DND-41 (cell line): ENCODE measurements around the gene GTF2F2.

Experiments
- ATAC-seq: fragments of 200-7000 bp; cut with Tn5 transposase; 3 replicates; pipeline ENCODE4 v1.9.1; 2021; ENCODE audit warnings: low read depth; ENCODE audit not compliant: insufficient read depth
- DNase-seq: peaks from one replicate; pipeline ENCODE4 v3.0.0-alpha.2; 2020
- H2AFZ ChIP-seq: 2 replicates; pipeline ENCODE4 v1.6.0; 2012; ENCODE audit warnings: low read depth, low read length
- H3K27ac ChIP-seq: 2 replicates; pipeline ENCODE4 v1.5.1; 2012; ENCODE audit warnings: low read length, inconsistent platforms
- H3K27me3 ChIP-seq: fragments of 200-600 bp; sonication (generic); 2 replicates; pipeline ENCODE4 v1.6.0; 2012; ENCODE audit warnings: low read length, mild to moderate bottlenecking, inconsistent platforms; ENCODE audit not compliant: insufficient read depth, poor library complexity
- H3K36me3 ChIP-seq: 2 replicates; pipeline ENCODE4 v1.5.1; 2012; ENCODE audit warnings: low read length, inconsistent platforms; ENCODE audit not compliant: insufficient read depth
- H3K4me1 ChIP-seq: 2 replicates; pipeline ENCODE4 v1.5.1; 2012; ENCODE audit warnings: mild to moderate bottlenecking, low read length; ENCODE audit not compliant: insufficient read depth
- H3K4me2 ChIP-seq: 2 replicates; pipeline ENCODE4 v1.6.0; 2012; ENCODE audit warnings: mild to moderate bottlenecking, moderate library complexity, low read length, inconsistent platforms; ENCODE audit not compliant: insufficient read depth
- H3K4me3 ChIP-seq, 2 experiments: fragments of 200-600 bp in 1 of 2; shearing (Covaris generic) in 1 of 2; 2 replicates each; pipeline ENCODE4 v1.5.1; 2012 to 2016; ENCODE audit warnings: inconsistent platforms in 2 of 2, low read length in 2 of 2, mild to moderate bottlenecking in 2 of 2, low read depth in 1 of 2, moderate library complexity in 1 of 2
- H3K79me2 ChIP-seq: 2 replicates; pipeline ENCODE4 v1.6.0; 2012; ENCODE audit warnings: low read length, inconsistent platforms; ENCODE audit not compliant: insufficient read depth
- H3K9ac ChIP-seq: 2 replicates; pipeline ENCODE4 v1.6.0; 2012; ENCODE audit warnings: low read depth, mild to moderate bottlenecking, inconsistent platforms, low read length, moderate library complexity
- H3K9me3 ChIP-seq: 2 replicates; pipeline ENCODE4 v1.5.1; 2012; ENCODE audit warnings: low read length, moderate library complexity, mild to moderate bottlenecking, inconsistent platforms; ENCODE audit not compliant: insufficient read depth, severe bottlenecking
- H4K20me1 ChIP-seq: 2 replicates; pipeline ENCODE4 v1.6.0; 2012; ENCODE audit warnings: low read length; ENCODE audit not compliant: insufficient read depth
- CTCF ChIP-seq: IDR thresholded peaks from 2 replicates; pipeline ENCODE4 v1.5.1; 2012; ENCODE audit warnings: borderline replicate concordance, low read length, moderate library complexity, mild to moderate bottlenecking; ENCODE audit not compliant: poor library complexity, severe bottlenecking; ENCODE audit errors: extremely low read depth
- EZH2 ChIP-seq: IDR thresholded peaks from 3 replicates; pipeline ENCODE4 v1.6.1; 2012; ENCODE audit warnings: borderline replicate concordance, low read depth, mild to moderate bottlenecking, moderate library complexity, low read length, inconsistent platforms; ENCODE audit not compliant: severe bottlenecking

GTF2F2 gene

GRCh38 chr13:45226024-45226423 is 105.7 kb downstream of the GTF2F2 start:
- TF ChIP-seq CTCF (no peak), EZH2 (no peak)
- Histone ChIP-seq H3K79me2 (no peaks in the 10 kb centered on the region), H3K36me3 (no peaks in the 10 kb centered on the region), H4K20me1 (no peaks in the 10 kb centered on the region), H3K9ac (no peak overlapping the region), H3K9me3 (no peaks in the 10 kb centered on the region), H3K4me2 (no peak overlapping the region), H3K27me3 (no peaks in the 10 kb centered on the region), H3K4me1 (no peaks in the 10 kb centered on the region), H3K27ac (no peak overlapping the region), H3K4me3 (no peak overlapping the region), H2AFZ (no peak overlapping the region)
- ATAC-seq, result no peak
- DNase-seq, result no peak

- Histone ChIP-seq H4K20me1 (no peaks in the 10 kb centered on the region), H3K27ac (no peak overlapping the region), H2AFZ (no peak overlapping the region), H3K36me3 (no peaks in the 10 kb centered on the region), H3K27me3 (no peaks in the 10 kb centered on the region), H3K4me3 (no peak overlapping the region), H3K79me2 (no peaks in the 10 kb centered on the region), H3K9ac (no peak overlapping the region), H3K9me3 (no peaks in the 10 kb centered on the region), H3K4me2 (no peak overlapping the region), H3K4me1 (no peaks in the 10 kb centered on the region)
- ATAC-seq (no peak), DNase-seq (no peak)
- TF ChIP-seq EZH2 (no peak), CTCF (no peak)
These were observed 107.7 kb downstream of the GTF2F2 start for GRCh38 chr13:45228002-45228401.

GRCh38 chr13:45229172-45229571 is 108.9 kb downstream of the GTF2F2 start:
- H3K4me2 ChIP-seq, result no peak overlapping the region
- no peaks in the 10 kb centered on the region for H3K36me3 ChIP-seq
- H2AFZ ChIP-seq, result no peak overlapping the region
- no peak overlapping the region for H3K9ac ChIP-seq
- H3K9me3 ChIP-seq, result no peaks in the 10 kb centered on the region
- H3K27me3 ChIP-seq, result no peaks in the 10 kb centered on the region
- TF ChIP-seq EZH2 (no peak), CTCF (no peak)
- H4K20me1 ChIP-seq, result no peaks in the 10 kb centered on the region
- no peak for ATAC-seq
- no peaks in the 10 kb centered on the region for H3K4me1 ChIP-seq
- DNase-seq, result no peak
- no peaks in the 10 kb centered on the region for H3K79me2 ChIP-seq
- no peak overlapping the region for H3K27ac ChIP-seq
- H3K4me3 ChIP-seq, result no peak overlapping the region

GRCh38 chr13:45231305-45231704 is 111.0 kb downstream of the GTF2F2 start:
- Histone ChIP-seq H3K9me3 (no peaks in the 10 kb centered on the region), H3K4me2 (no peak overlapping the region), H3K9ac (no peak overlapping the region), H2AFZ (no peak overlapping the region), H3K4me3 (no peak overlapping the region), H4K20me1 (no peaks in the 10 kb centered on the region), H3K79me2 (no peaks in the 10 kb centered on the region), H3K4me1 (no peaks in the 10 kb centered on the region), H3K27me3 (no peaks in the 10 kb centered on the region), H3K27ac (no peak overlapping the region), H3K36me3 (no peaks in the 10 kb centered on the region)
- no peak for TF ChIP-seq EZH2
- TF ChIP-seq CTCF, result no peak
- DNase-seq, result no peak
- no peak for ATAC-seq
